HG03097 (cell line): Measurements from ENCODE around the gene HAVCR2.

Experiments
- ATAC-seq: cut with Tn5 transposase; IDR thresholded peaks from one replicate; pipeline ENCODE4 v1.9.1; 2021; ENCODE audit not compliant: unreplicated experiment, low FRiP score

HAVCR2 gene

DNA sequence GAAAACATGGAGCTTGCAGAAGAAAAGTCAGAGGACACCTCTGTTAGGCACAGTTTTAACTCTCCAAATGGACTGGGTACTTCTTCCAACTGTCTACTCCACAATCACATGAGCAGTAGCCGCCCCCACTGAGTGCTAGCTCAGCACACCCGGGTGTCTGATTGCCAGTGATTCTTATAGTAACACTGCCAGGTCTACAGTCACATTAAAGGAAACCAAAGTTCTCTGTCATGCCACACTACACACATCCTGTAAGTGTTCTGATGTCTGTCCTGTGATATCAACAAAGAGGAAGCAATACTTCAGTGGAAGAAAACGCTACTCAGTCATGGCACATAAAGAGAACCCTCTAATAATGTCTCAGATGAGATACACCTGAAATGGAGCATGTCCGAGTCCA is at the start of gene HAVCR2:
HAVCR2 (minus strand) TSS at position 69 of the 400 bp plus-strand sequence; CDS start at position 8, 61 bp downstream.
- ATAC-seq = peak; percentile 90

GRCh38 chr5:157157293-157157891 is 48.5 kb upstream of the HAVCR2 start:
- ATAC-seq = no peak

DNA sequence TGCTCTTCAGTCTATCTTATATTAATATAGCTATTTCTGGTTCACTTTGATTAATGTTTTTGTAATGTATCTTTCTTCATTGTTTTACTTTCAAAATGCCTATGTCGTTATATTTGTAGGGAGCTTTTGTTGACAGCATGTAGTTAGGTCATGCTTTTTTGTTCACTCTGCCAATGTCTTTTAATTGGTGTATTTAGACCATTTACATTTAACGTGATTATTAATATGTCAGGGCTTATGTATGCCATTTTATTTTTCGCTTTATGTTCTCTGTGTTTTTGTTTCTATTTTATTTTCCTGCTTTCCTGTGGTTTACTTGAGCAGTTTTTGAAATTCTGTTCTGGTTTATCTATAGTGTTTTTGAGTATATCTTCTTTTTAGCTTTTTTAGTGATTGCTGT is 46.5 kb upstream of the HAVCR2 start:
- ATAC-seq = no peak

GRCh38 chr5:157150995-157151394 is 42.2 kb upstream of the HAVCR2 start:
- no peak for ATAC-seq

GRCh38 chr5:157148734-157149615 is 40.1 kb upstream of the HAVCR2 start:
- ATAC-seq = no peak

DNA sequence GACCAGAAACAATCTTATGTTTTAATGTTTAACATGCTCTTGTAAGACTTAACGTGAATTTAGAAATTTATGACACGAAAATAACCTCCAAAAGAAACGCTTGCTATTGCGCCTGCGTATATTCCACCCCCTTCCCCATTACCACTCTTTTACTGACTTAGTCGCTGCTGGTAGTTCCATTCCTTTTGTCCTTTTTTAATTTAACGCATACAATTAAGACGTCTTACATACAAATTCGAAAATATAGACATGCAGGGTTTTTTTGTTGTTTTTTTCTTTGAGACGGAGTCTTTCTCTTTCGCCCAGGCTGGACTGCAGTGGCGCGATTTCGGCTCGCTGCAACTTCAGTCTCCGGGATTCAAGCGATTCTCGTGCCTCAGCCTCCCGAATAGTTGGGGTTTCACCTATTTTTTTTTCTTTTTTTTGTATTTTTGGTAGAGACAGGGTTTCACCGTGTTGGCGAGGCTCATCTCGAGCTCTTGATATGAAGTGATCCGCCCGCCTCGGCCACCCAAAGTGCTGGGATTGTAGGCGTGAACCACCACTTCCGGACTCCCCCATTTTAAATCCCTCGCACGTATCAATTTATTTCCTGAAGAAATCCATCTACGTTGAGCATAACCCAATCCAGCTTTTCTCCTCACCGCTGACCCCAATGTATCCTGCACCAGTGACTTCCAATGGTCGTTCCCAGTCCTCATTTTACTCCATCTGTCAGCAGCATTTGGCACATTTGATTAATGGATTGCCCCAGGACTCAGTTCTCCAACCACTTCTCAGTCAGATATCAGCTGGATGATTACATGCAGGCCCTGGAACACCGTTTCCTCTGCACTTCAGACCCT is 34.5 kb upstream of the HAVCR2 start:
- ATAC-seq = peak; percentile 26

DNA sequence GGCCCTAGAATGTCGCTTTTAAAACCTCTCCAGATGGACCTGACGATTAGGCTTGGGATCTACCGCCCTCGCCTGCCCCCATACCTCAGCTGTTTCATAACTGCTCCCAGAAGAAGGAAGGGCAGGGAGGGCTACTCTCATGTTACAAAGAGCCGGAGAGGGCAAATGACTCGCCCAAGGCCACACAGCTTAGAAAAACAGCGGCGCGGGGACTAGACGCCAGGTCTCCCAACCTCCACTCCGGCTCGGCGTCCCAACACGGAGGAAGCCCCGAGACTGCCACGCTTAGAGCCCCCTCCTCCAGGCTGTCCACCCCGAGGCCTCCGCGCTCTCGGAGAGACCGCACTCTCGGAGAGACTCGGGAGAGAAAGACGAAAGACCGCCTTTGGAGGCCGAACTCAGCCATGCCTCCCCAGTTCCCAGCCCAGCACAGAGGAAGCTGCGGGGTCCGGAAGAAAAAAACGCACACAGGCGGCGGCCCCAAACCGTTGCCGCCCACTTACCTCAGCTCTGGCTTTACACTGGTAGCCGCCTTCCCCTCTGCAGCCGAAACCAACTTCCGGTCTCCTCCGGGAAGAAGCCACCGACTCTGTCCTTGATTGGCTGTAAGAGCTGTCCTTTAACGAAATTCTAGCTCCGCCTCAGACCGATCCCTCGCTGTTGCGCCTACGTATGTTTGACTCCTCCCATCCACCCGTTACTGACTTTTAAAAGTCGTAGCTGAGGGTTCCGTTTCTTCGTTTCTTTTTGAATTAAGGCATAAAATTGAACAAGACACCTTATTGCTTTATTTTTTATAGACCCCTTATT is 33.7 kb upstream of the HAVCR2 start, which contains the start of gene MED7:
MED7 (minus strand) TSS at position 549 of the 810 bp plus-strand sequence. CDS start 3,434 bp downstream, outside the sequence.
- ATAC-seq = peak; percentile 100

- no peak for ATAC-seq
These were observed 28.8 kb upstream of the HAVCR2 start for GRCh38 chr5:157137691-157138090.

DNA sequence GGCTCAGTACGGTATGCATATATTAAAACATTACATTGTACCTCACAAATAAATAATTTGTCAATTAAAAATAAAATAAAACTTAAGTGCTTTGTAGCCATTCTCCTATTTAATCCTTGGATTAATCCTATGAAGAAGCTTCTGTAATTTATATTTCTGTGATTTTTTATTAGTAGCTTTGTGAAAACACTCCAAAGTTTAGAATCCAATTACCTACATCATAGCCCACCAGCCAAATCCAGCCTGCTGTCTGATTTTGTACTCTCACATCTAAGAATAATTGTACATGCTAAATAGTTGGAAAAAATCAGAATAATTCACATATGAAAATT is 23.4 kb upstream of the HAVCR2 start:
- no peak for ATAC-seq

- ATAC-seq = no peak
These were observed 22.1 kb upstream of the HAVCR2 start for GRCh38 chr5:157130925-157131324.

- no peak for ATAC-seq
These were observed 12.9 kb upstream of the HAVCR2 start for GRCh38 chr5:157121709-157122108.

DNA sequence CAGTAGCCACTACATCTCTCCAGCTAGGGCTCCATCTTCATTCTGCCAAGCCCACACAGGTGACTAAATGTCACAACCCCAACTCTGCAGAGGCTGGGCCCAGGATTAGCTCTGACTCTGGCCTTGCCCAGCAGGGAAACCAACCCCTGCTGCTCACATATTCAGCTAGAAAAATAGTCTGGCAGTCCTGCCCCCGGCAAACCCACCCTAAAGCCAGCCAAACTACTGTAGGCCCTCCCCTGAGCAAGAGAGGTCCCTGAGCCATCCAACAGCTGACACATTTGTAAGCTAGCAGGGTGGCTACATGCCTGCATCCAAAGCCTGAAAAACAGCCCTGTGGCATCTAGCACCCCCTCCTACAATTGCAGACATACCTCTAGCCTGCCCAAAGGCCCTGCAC is 11.3 kb upstream of the HAVCR2 start:
- ATAC-seq = no peak

GRCh38 chr5:157116483-157116954 is 7.7 kb upstream of the HAVCR2 start:
- ATAC-seq = peak; percentile 54

GRCh38 chr5:157115502-157115901 is 6.7 kb upstream of the HAVCR2 start:
- ATAC-seq = no peak

GRCh38 chr5:157115012-157115411 is 6.2 kb upstream of the HAVCR2 start:
- no peak for ATAC-seq

DNA sequence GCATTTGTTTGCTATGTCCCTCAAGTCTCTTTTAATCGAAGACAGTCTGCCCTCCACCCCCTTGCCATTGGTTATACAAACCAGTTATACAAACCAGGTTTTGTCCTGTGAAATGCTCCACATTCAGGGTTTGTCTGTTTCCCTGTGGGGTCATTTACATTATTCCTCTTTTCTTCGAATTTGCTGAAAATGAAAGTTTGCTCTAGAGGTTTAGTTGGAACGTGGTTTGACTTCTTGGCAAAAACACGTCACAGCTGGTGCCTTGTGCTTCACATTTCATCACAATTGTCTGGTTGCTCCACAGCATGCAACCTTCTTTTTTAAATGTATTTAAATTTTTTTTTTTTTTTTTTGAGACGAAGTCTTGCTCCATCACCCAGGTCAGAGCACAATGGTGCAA is 4.2 kb upstream of the HAVCR2 start:
- ATAC-seq = no peak

DNA sequence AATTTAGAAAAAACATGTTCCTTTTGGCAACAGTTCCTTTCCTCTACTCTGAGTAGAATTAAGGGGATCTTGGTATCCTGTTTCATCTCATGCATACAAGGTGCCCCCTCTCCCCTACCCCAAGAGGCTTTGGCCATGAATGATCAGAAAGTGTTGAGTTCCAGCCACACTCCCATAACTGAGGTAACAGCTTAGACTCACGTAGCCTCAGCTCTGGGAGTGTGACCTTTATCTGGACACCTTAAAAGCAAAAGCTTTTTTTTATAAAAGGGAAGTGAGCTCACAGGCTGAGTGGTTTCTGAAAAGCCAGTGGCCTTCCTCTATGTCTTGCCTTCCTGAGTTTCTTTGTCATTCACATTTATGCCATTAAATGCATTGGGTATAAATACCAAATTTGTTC is 900 bp upstream of the HAVCR2 start:
- peak; percentile 55 for ATAC-seq

- no peak for ATAC-seq
These were observed 1.3 kb downstream of the HAVCR2 start for GRCh38 chr5:157107508-157107907.

GRCh38 chr5:157106630-157107461 is 2.0 kb downstream of the HAVCR2 start:
- ATAC-seq = no peak
